ENCODE measurements around the gene TM4SF18.

DNA sequence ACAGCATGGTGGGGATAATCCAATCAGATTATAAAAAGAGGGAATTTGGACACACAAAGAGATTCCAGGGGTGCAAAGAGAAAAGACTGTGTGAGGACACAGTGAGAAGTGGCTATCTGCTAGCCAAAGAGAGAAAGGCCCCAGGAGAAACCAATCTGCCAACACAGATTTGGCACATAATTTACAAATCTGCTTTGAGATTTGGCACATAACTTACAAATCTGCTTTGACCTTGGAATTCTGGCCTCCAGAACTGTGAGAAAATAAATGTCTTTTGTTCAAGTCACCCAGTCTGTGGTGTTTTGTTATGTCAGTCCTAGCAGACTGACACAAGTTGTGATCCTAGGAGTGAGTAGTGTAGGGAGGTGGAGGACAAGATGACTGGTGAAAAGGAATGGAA is 3.5 kb upstream of the TM4SF18 start:
- TF ChIP-seq, protein P1, sequence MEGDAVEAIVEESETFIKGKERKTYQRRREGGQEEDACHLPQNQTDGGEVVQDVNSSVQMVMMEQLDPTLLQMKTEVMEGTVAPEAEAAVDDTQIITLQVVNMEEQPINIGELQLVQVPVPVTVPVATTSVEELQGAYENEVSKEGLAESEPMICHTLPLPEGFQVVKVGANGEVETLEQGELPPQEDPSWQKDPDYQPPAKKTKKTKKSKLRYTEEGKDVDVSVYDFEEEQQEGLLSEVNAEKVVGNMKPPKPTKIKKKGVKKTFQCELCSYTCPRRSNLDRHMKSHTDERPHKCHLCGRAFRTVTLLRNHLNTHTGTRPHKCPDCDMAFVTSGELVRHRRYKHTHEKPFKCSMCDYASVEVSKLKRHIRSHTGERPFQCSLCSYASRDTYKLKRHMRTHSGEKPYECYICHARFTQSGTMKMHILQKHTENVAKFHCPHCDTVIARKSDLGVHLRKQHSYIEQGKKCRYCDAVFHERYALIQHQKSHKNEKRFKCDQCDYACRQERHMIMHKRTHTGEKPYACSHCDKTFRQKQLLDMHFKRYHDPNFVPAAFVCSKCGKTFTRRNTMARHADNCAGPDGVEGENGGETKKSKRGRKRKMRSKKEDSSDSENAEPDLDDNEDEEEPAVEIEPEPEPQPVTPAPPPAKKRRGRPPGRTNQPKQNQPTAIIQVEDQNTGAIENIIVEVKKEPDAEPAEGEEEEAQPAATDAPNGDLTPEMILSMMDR (conservative IDR thresholded peaks at IDR 0.05) = no peak
- no peak for TF ChIP-seq EZH2 (IDR thresholded peaks at IDR 0.05; ENCODE audit: low read depth)

Data from PC-9 (cell line).